ENCODE measurements around the gene BCKDHB.

- TF ChIP-seq, protein P1, sequence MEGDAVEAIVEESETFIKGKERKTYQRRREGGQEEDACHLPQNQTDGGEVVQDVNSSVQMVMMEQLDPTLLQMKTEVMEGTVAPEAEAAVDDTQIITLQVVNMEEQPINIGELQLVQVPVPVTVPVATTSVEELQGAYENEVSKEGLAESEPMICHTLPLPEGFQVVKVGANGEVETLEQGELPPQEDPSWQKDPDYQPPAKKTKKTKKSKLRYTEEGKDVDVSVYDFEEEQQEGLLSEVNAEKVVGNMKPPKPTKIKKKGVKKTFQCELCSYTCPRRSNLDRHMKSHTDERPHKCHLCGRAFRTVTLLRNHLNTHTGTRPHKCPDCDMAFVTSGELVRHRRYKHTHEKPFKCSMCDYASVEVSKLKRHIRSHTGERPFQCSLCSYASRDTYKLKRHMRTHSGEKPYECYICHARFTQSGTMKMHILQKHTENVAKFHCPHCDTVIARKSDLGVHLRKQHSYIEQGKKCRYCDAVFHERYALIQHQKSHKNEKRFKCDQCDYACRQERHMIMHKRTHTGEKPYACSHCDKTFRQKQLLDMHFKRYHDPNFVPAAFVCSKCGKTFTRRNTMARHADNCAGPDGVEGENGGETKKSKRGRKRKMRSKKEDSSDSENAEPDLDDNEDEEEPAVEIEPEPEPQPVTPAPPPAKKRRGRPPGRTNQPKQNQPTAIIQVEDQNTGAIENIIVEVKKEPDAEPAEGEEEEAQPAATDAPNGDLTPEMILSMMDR (IDR thresholded peaks at IDR 0.05; ENCODE audit: low read length), result no peak
- no peak for TF ChIP-seq EZH2phosphoT487 (IDR thresholded peaks at IDR 0.05; ENCODE audit: low read length)
Measured at GRCh38 chr6:80336911-80337310, 230.4 kb downstream of the BCKDHB start.
